HCT116 (cell line): ENCODE measurements around the gene TMEM214. TPM values are rescaled to one million over a fixed set of nuclear protein-coding genes. Genes with fewer than 3 reads are reported as not detected.

Experiments used
- ATAC-seq: fragments of 200-7000 bp; cut with Tn5 transposase; 2 replicates; pipeline ENCODE4 v1.9.1; 2020; ENCODE audit warnings: mild to moderate bottlenecking, moderate library complexity
- BruUV-seq: library from RNA; stranded (reverse); fragments of 400-500 nt; replicated peaks from 2 replicates; lab custom pipeline; 2021; lab: Mats Ljungman, UMichigan
- CTCF ChIA-PET: fragments of 300-600 bp; sonication (Branson Sonifier 250); formaldehyde crosslinking; loops from one replicate; lab custom pipeline; 2021; ENCODE audit warnings: antibody characterized with exemption; lab: Charles Lee
- POLR2A ChIA-PET: fragments of 300-600, 350-600 bp; sonication (Branson Sonifier 250); formaldehyde crosslinking; loops from one replicate; lab custom pipeline; 2021; ENCODE audit warnings: antibody characterized with exemption; lab: Charles Lee
- RAD21 ChIA-PET, 2 experiments: fragments of 300-600 bp; sonication (Branson Sonifier 250); formaldehyde crosslinking; loops; one replicate each; lab custom pipeline; 2023; ENCODE audit warnings: low total read pairs in 2 of 2; ENCODE audit not compliant: uncharacterized antibody in 2 of 2, unreplicated experiment in 2 of 2, low non-redundant PET in 1 of 2; lab: Charles Lee
- DNase-seq: peaks from one replicate; pipeline ENCODE4 v3.0.0-alpha.2; 2010; ENCODE audit warnings: low read depth, low spot score
- H2AFZ ChIP-seq: fragments of 200-600 bp; shearing (Covaris generic), sonication (generic); 2 replicates; pipeline ENCODE4 v1.6.1; 2017; ENCODE audit warnings: low read depth, mixed run types, mixed read lengths, antibody characterized with exemption, low read length; ENCODE audit not compliant: poor library complexity, severe bottlenecking
- H3K27ac ChIP-seq: 2 replicates; pipeline ENCODE4 v1.5.1; 2012; ENCODE audit warnings: low read depth, low read length
- H3K27me3 ChIP-seq: fragments of 200-600 bp; sonication (generic); 2 replicates; pipeline ENCODE4 v1.6.1; 2016; ENCODE audit warnings: mixed run types, low read length, mixed read lengths; ENCODE audit not compliant: insufficient read depth
- H3K36me3 ChIP-seq, 2 experiments: fragments of 200-500 bp in 1 of 2; fragments of 200-600 bp in 1 of 2; sonication (Bioruptor generic) in 1 of 2; sonication (generic) in 1 of 2; 2 replicates each; pipeline versions ENCODE4 v1.5.1 to v1.6.1; 2014 to 2016; ENCODE audit warnings: low read length in 2 of 2, inconsistent platforms in 1 of 2, mixed read lengths in 1 of 2, mixed run types in 1 of 2; ENCODE audit not compliant: insufficient read depth in 2 of 2, control insufficient read depth in 1 of 2
- H3K4me1 ChIP-seq, 2 experiments: fragments of 200-600 bp in 1 of 2; sonication (generic) in 1 of 2; 2 replicates each; pipeline versions ENCODE4 v1.5.1 to v1.6.1; 2012 to 2017; ENCODE audit warnings: low read length in 2 of 2, inconsistent platforms in 1 of 2, mild to moderate bottlenecking in 1 of 2, mixed read lengths in 1 of 2, mixed run types in 1 of 2, moderate library complexity in 1 of 2; ENCODE audit not compliant: insufficient read depth in 2 of 2, control insufficient read depth in 1 of 2
- H3K4me2 ChIP-seq: fragments of 200-600 bp; sonication (generic); 2 replicates; pipeline ENCODE4 v1.6.1; 2017; ENCODE audit warnings: mixed run types, low read length, mixed read lengths
- H3K4me3 ChIP-seq, 2 experiments: fragments of 200-600 bp in 1 of 2; sonication (generic) in 1 of 2; replicated peaks in 1 of 2; 2 replicates each; pipeline ENCODE4 v1.5.1; 2011 to 2016; ENCODE audit warnings: low read length in 2 of 2, control low read depth in 1 of 2, low read depth in 1 of 2, mild to moderate bottlenecking in 1 of 2, mixed read lengths in 1 of 2, mixed run types in 1 of 2
- H3K79me2 ChIP-seq: fragments of 200-600 bp; sonication (generic); 2 replicates; pipeline ENCODE4 v1.6.1; 2017; ENCODE audit warnings: mild to moderate bottlenecking, mixed run types, low read length, moderate library complexity, mixed read lengths; ENCODE audit not compliant: insufficient read depth
- H3K9ac ChIP-seq: fragments of 200-600 bp; sonication (generic); 2 replicates; pipeline ENCODE4 v1.6.1; 2016; ENCODE audit warnings: low read length, mixed read lengths
- H3K9me2 ChIP-seq: fragments of 200-600 bp; sonication (generic), shearing (Covaris generic); 2 replicates; pipeline ENCODE4 v1.6.1; 2017; ENCODE audit warnings: mixed run types, mild to moderate bottlenecking, moderate library complexity; ENCODE audit not compliant: insufficient read depth
- H3K9me3 ChIP-seq, 2 experiments: fragments of 200-500 bp in 1 of 2; fragments of 200-600 bp in 1 of 2; sonication (Bioruptor generic) in 1 of 2; sonication (generic) in 1 of 2; 2 replicates each; pipeline ENCODE4 v1.6.1; 2014 to 2017; ENCODE audit warnings: low read length in 2 of 2, mixed read lengths in 2 of 2, inconsistent platforms in 1 of 2, low read depth in 1 of 2, mild to moderate bottlenecking in 1 of 2, mixed run types in 1 of 2, moderate library complexity in 1 of 2; ENCODE audit not compliant: control insufficient read depth in 1 of 2, insufficient read depth in 1 of 2
- H4K20me1 ChIP-seq: fragments of 200-600 bp; sonication (generic), shearing (Covaris generic); 2 replicates; pipeline ENCODE4 v1.6.1; 2017; ENCODE audit warnings: mixed run types, mild to moderate bottlenecking, moderate library complexity; ENCODE audit not compliant: insufficient read depth
- ATF3 ChIP-seq: IDR thresholded peaks from 2 replicates; pipeline ENCODE4 v1.6.1; 2012
- CEBPB ChIP-seq: IDR thresholded peaks from 2 replicates; pipeline ENCODE4 v1.6.1; 2012; ENCODE audit warnings: low read depth
- CTCF ChIP-seq, 3 experiments: fragments of 200-600 bp in 1 of 3; sonication (generic) in 1 of 3; IDR thresholded peaks in 2 of 3; conservative IDR thresholded peaks in 1 of 3; 2 replicates each; pipeline ENCODE4 v1.5.1; 2012 to 2017; ENCODE audit warnings: low read depth in 2 of 3, low read length in 2 of 3, antibody characterized with exemption in 1 of 3, borderline replicate concordance in 1 of 3, control low read depth in 1 of 3, mild to moderate bottlenecking in 1 of 3, mixed read lengths in 1 of 3, mixed run types in 1 of 3, moderate library complexity in 1 of 3; ENCODE audit not compliant: insufficient read depth in 1 of 3
- ELF1 ChIP-seq: IDR thresholded peaks from 2 replicates; pipeline ENCODE4 v1.6.1; 2012; ENCODE audit warnings: low read depth, borderline replicate concordance
- EZH2phosphoT487 ChIP-seq: fragments of 200-600 bp; IDR thresholded peaks from 2 replicates; pipeline ENCODE4 v1.6.1; 2018; ENCODE audit warnings: antibody characterized with exemption, borderline replicate concordance
- FOSL1 ChIP-seq: IDR thresholded peaks from 2 replicates; pipeline ENCODE4 v1.6.1; 2012; ENCODE audit warnings: low read depth
- JUND ChIP-seq: IDR thresholded peaks from 2 replicates; pipeline ENCODE4 v1.6.1; 2012
- POLR2AphosphoS5 ChIP-seq: IDR thresholded peaks from 2 replicates; pipeline ENCODE4 v1.6.1; 2011; ENCODE audit warnings: mild to moderate bottlenecking, low read depth, low read length, moderate library complexity
- RAD21 ChIP-seq: IDR thresholded peaks from 2 replicates; pipeline ENCODE4 v1.6.1; 2012; ENCODE audit warnings: low read depth, mild to moderate bottlenecking
- REST ChIP-seq: IDR thresholded peaks from 2 replicates; pipeline ENCODE4 v1.6.1; 2012; ENCODE audit warnings: low read depth
- SIN3A ChIP-seq: IDR thresholded peaks from 2 replicates; pipeline ENCODE4 v1.6.1; 2012; ENCODE audit warnings: low read depth
- SP1 ChIP-seq: IDR thresholded peaks from 2 replicates; pipeline ENCODE4 v1.6.1; 2012; ENCODE audit warnings: low read depth
- SRF ChIP-seq: IDR thresholded peaks from 2 replicates; pipeline ENCODE4 v1.6.1; 2012; ENCODE audit warnings: low read depth
- TCF7L2 ChIP-seq: IDR thresholded peaks from 2 replicates; pipeline ENCODE4 v1.7.0; 2011; ENCODE audit warnings: borderline replicate concordance, inconsistent platforms; ENCODE audit not compliant: insufficient read depth, insufficient read length; ENCODE audit errors: extremely low read depth
- YY1 ChIP-seq: IDR thresholded peaks from 2 replicates; pipeline ENCODE4 v1.6.1; 2011; ENCODE audit warnings: low read length, low read depth, moderate library complexity, mild to moderate bottlenecking; ENCODE audit not compliant: insufficient replicate concordance; ENCODE audit errors: extremely low read depth
- ZBTB33 ChIP-seq: IDR thresholded peaks from 2 replicates; pipeline ENCODE4 v1.6.1; 2011; ENCODE audit warnings: mild to moderate bottlenecking, low read length, moderate library complexity; ENCODE audit not compliant: insufficient replicate concordance; ENCODE audit errors: extremely low read depth
- ZFX ChIP-seq: fragments of 450-650 bp; IDR thresholded peaks from 2 replicates; pipeline ENCODE4 v1.6.1; 2017
- ZNF274 ChIP-seq: fragments of 200-500 bp; sonication (Bioruptor generic); IDR thresholded peaks from 2 replicates; pipeline ENCODE4 v1.6.1; 2014; ENCODE audit warnings: mild to moderate bottlenecking, low read depth, low read length, inconsistent platforms
- intact Hi-C: fragments of 100-400 bp; cut with micrococcal nuclease; formaldehyde crosslinking; loops from 2 replicates; pipeline ENCODE4 v1.10.0; 2022
- total RNA-seq: library from RNA; stranded (reverse); gene quantifications from one replicate; pipeline ENCODE4 v1.2.1, GENCODE V29; 2021; ENCODE audit not compliant: unreplicated experiment

TMEM214 gene
- total RNA-seq, 1 experiment from 2014 or later = 69.8 TPM

GRCh38 chr2:27050281-27050995 is 17.7 kb downstream of the TMEM214 start:
- Histone ChIP-seq H3K4me2 (peak overlapping the region; percentile 100), H3K9me2 (no peaks in the 10 kb centered on the region), H3K27me3 (no peaks in the 10 kb centered on the region), H3K36me3 (peaks cover 3 to 7% of the 10 kb centered on the region in 2 experiments; a peak in 2 of 4 replicates), H3K9ac (peak overlapping the region; percentile 57), H3K4me1 (peaks cover 11 to 25% of the 10 kb centered on the region in 2 experiments), H3K79me2 (no peaks in the 10 kb centered on the region), H3K9me3 (no peaks in the 10 kb centered on the region), H2AFZ (no peak overlapping the region), H3K27ac (peak overlapping the region; percentile 69), H3K4me3 (peak overlapping the region; percentile 44 to 94), H4K20me1 (no peaks in the 10 kb centered on the region)
- ChIA-PET POLR2A (interaction anchor here (0.7 to 1.5 kb wide), 5 partner anchors 12 to 253 kb away, joined by 3 to 5 read pairs (median 3); partner anchors contain the start of gene KHK), RAD21 (interaction anchor here (0.8 to 2.1 kb wide), 2 partner anchors 88 kb away, joined by 3 to 7 read pairs; no protein-coding TSS in a partner anchor), CTCF (interaction anchor here (0.8 to 2.3 kb wide), 5 partner anchors 21 to 229 kb away, joined by 3 to 21 read pairs (median 5); partner anchors contain the start of gene OST4)
- intact Hi-C loops = loop anchor here (1.0 kb wide), 2 partner anchors 18 to 89 kb away; partner anchors contain the start of gene TMEM214
- ATAC-seq (peak; percentile 84), DNase-seq (peak; percentile 90)
- BruUV-seq = no TSS peak
- TF ChIP-seq CEBPB = no peak
- TF ChIP-seq FOSL1 = no peak
- no peak for TF ChIP-seq RAD21
- no peak for TF ChIP-seq REST
- no peak for TF ChIP-seq ATF3
- no peak for TF ChIP-seq JUND
- no peak for TF ChIP-seq SP1
- TF ChIP-seq SRF = no peak
- TF ChIP-seq ZNF274 = no peak
- no peak for TF ChIP-seq ELF1
- no peak for TF ChIP-seq EZH2phosphoT487
- TF ChIP-seq ZBTB33 = peak; percentile 71
- peak; percentile 71 for TF ChIP-seq YY1
- peak in 2 of 3 experiments; percentile 30 to 51; a peak in 4 of 6 replicates for TF ChIP-seq CTCF (IDR thresholded peaks at IDR 0.05 in 2 of 3, conservative IDR thresholded peaks at IDR 0.05 in 1 of 3; ENCODE audit: borderline replicate concordance in 1 of 3, insufficient read depth in 1 of 3, low read depth in 2 of 3, low read length in 2 of 3)
- TF ChIP-seq ZFX = no peak; the same call in 1 of the 2 replicates
- no peak for TF ChIP-seq SIN3A
- TF ChIP-seq TCF7L2 = peak; percentile 3
- TF ChIP-seq POLR2AphosphoS5 = peak; percentile 64
